Liver (tissue), 9 donors: ENCODE results near the gene TAF11L4. TPM values are rescaled to one million over a fixed set of nuclear protein-coding genes. Genes with fewer than 3 reads are reported as not detected.
"Not testable (repeated sequence)": the region's sequence is repeated elsewhere in the genome, so short reads cannot be mapped to it uniquely, and the experiment has no call there.

Source experiments
- DNase-seq: peaks from one replicate; pipeline ENCODE4 v3.0.0-alpha.2; 2017; ENCODE audit warnings: low spot score
- H3K27ac ChIP-seq, 2 donors: one replicate each; pipeline ENCODE4 v1.7.0; 2013; ENCODE audit warnings: inconsistent platforms in 2 of 2, low read length in 2 of 2, control low read depth in 1 of 2, low read depth in 1 of 2, mild to moderate bottlenecking in 1 of 2
- H3K27me3 ChIP-seq, 4 donors: one replicate each; pipeline versions ENCODE4 v1.6.1 to v1.7.0; 2013; ENCODE audit warnings: low read length in 3 of 4, inconsistent platforms in 1 of 4, mild to moderate bottlenecking in 1 of 4, moderate library complexity in 1 of 4; ENCODE audit not compliant: control insufficient read depth in 4 of 4, insufficient read depth in 4 of 4
- H3K36me3 ChIP-seq, 4 donors: one replicate each; pipeline versions ENCODE4 v1.6.1 to v1.7.0; 2013; ENCODE audit warnings: low read length in 3 of 4, mild to moderate bottlenecking in 3 of 4, low read depth in 1 of 4, moderate library complexity in 1 of 4; ENCODE audit not compliant: control insufficient read depth in 4 of 4, insufficient read depth in 3 of 4
- H3K4me1 ChIP-seq, 4 donors: one replicate each; pipeline versions ENCODE4 v1.6.1 to v1.7.0; 2013; ENCODE audit warnings: low read length in 3 of 4, mild to moderate bottlenecking in 3 of 4, moderate library complexity in 1 of 4; ENCODE audit not compliant: control insufficient read depth in 4 of 4, insufficient read depth in 4 of 4
- H3K4me3 ChIP-seq, 3 donors: one replicate each; pipeline versions ENCODE4 v1.6.1 to v1.7.0; 2013; ENCODE audit warnings: low read length in 3 of 3, control low read depth in 1 of 3, low read depth in 1 of 3, mild to moderate bottlenecking in 1 of 3
- H3K9ac ChIP-seq, 2 donors: one replicate each; pipeline ENCODE4 v1.7.0; 2013; ENCODE audit warnings: low read length in 2 of 2, mild to moderate bottlenecking in 2 of 2, moderate library complexity in 2 of 2, control low read depth in 1 of 2, low read depth in 1 of 2
- H3K9me3 ChIP-seq, 4 donors: one replicate each; pipeline versions ENCODE4 v1.6.1 to v1.7.0; 2013; ENCODE audit warnings: low read length in 3 of 4; ENCODE audit not compliant: control insufficient read depth in 4 of 4
- EGR1 ChIP-seq, 2 donors: IDR thresholded peaks; 2 replicates each; pipeline ENCODE4 v1.6.1; 2016 to 2018; ENCODE audit warnings: antibody characterized with exemption in 2 of 2, low read depth in 2 of 2
- FOXA1 ChIP-seq: IDR thresholded peaks from 2 replicates; pipeline ENCODE4 v1.6.1; 2016; ENCODE audit warnings: antibody characterized with exemption
- FOXA2 ChIP-seq: IDR thresholded peaks from 2 replicates; pipeline ENCODE4 v1.6.1; 2016; ENCODE audit warnings: antibody characterized with exemption
- GABPA ChIP-seq, 2 donors: IDR thresholded peaks in 1 of 2; conservative IDR thresholded peaks in 1 of 2; 2 replicates each; pipeline ENCODE4 v1.6.1; 2016; ENCODE audit warnings: antibody characterized with exemption in 2 of 2, mild to moderate bottlenecking in 1 of 2, moderate library complexity in 1 of 2
- HNF4A ChIP-seq, 2 donors: conservative IDR thresholded peaks; 2 replicates each; pipeline ENCODE4 v1.6.1; 2016; ENCODE audit warnings: antibody characterized with exemption in 2 of 2, mild to moderate bottlenecking in 2 of 2
- HNF4G ChIP-seq: IDR thresholded peaks from 2 replicates; pipeline ENCODE4 v1.6.1; 2016; ENCODE audit warnings: antibody characterized with exemption
- JUND ChIP-seq, 2 donors: IDR thresholded peaks; 2 replicates each; pipeline ENCODE4 v1.6.1; 2016; ENCODE audit warnings: antibody characterized with exemption in 2 of 2
- NR2F2 ChIP-seq: IDR thresholded peaks from 2 replicates; pipeline ENCODE4 v1.6.1; 2016; ENCODE audit warnings: antibody characterized with exemption
- RAD21 ChIP-seq, 2 donors: IDR thresholded peaks; 2 replicates each; pipeline ENCODE4 v1.6.1; 2016; ENCODE audit warnings: antibody characterized with exemption in 2 of 2, mild to moderate bottlenecking in 2 of 2
- RXRA ChIP-seq, 2 donors: IDR thresholded peaks; 2 replicates each; pipeline ENCODE4 v1.6.1; 2017 to 2018; ENCODE audit warnings: antibody characterized with exemption in 2 of 2, mild to moderate bottlenecking in 1 of 2
- SP1 ChIP-seq: IDR thresholded peaks from 2 replicates; pipeline ENCODE4 v1.6.1; 2018; ENCODE audit warnings: antibody characterized with exemption, mild to moderate bottlenecking
- TAF1 ChIP-seq: conservative IDR thresholded peaks from 2 replicates; pipeline ENCODE4 v1.6.1; 2016; ENCODE audit warnings: antibody characterized with exemption, mild to moderate bottlenecking
- YY1 ChIP-seq: IDR thresholded peaks from 2 replicates; pipeline ENCODE4 v1.6.1; 2016; ENCODE audit warnings: antibody characterized with exemption, mild to moderate bottlenecking
- WGBS: extraction: QIAGEN DNeasy Blood & Tissue Kit; methylation state at CpG from one replicate; pipeline ENCODE4 v1.1.7; 2013; 5-methylcytosine and 5-hydroxymethylcytosine counted together
- polyA plus RNA-seq, 2 donors: library from polyadenylated mRNA; stranded (reverse) in 1 of 2; unstranded in 1 of 2; fragments of 200-250 nt in 1 of 2; fragments of >200 nt in 1 of 2; fragmentation: Nextera tagmentation in 1 of 2; extraction: Ambion mirVana in 1 of 2; gene quantifications; one replicate each; pipeline versions ENCODE4 v1.2.1 to v1.2.3, GENCODE V29; 2013 to 2015
- total RNA-seq, 2 donors: library from RNA; depleted of rRNA; stranded (reverse); fragments of >200 nt; gene quantifications; one replicate each; pipeline ENCODE4 v1.2.3, GENCODE V29; 2014
- TF ChIP-seq, protein P1 (sequence below): IDR thresholded peaks from 2 replicates; pipeline ENCODE4 v1.6.1; 2016; ENCODE audit warnings: antibody characterized with exemption, mild to moderate bottlenecking
- TF ChIP-seq, protein P2 (sequence below): fragments of 150-350 bp; IDR thresholded peaks from 2 replicates; pipeline ENCODE4 v1.5.1; 2017; ENCODE audit warnings: improper control_type of control experiment, low read depth, low read length; ENCODE audit not compliant: missing input control
- TF ChIP-seq, protein P3 (sequence below): IDR thresholded peaks from 2 replicates; pipeline ENCODE4 v1.6.1; 2016; ENCODE audit warnings: antibody characterized with exemption
- TF ChIP-seq, protein P4 (sequence below): IDR thresholded peaks from 2 replicates; pipeline ENCODE4 v1.6.1; 2016; ENCODE audit warnings: antibody characterized with exemption
- donor health status: healthy.
- donor health status: healthy.
- donor health status: healthy.
- donor health status: healthy.
- donor health status: healthy.

TAF11L4 gene
- total and polyA plus RNA-seq, 4 donors: not detected

DNA sequence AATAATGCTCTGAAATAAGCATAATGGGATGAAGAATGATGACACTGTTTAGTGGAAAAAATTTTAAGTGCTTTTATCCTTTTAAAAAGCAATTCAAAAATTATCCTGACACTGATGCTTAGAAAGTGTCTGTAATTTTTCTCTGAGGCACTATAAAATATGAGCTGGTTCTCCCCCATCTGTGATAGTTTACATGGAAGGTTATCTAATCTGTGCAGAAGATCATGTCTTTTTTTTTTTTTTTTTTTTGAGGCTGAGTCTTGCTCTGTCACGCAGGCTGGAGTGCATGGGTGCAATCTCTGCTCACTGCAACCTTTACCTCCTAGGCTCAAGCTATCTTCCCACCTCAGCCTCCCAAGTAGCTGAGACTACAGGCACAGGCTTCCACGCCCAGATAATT, 38.8 kb upstream of the TAF11L4 start:
- Histone ChIP-seq H3K36me3 (no peaks in the 10 kb centered on the region), H3K4me1 (no peaks in the 10 kb centered on the region), H3K27me3 (no peaks in the 10 kb centered on the region), H3K4me3 (no peak overlapping the region), H3K9ac (no peak overlapping the region), H3K9me3 (no peaks in the 10 kb centered on the region), H3K27ac (no peak overlapping the region)
- no peak for DNase-seq
- WGBS: 49% methylated on average over 2 of the region's 2 CpGs
- TF ChIP-seq, protein P1, sequence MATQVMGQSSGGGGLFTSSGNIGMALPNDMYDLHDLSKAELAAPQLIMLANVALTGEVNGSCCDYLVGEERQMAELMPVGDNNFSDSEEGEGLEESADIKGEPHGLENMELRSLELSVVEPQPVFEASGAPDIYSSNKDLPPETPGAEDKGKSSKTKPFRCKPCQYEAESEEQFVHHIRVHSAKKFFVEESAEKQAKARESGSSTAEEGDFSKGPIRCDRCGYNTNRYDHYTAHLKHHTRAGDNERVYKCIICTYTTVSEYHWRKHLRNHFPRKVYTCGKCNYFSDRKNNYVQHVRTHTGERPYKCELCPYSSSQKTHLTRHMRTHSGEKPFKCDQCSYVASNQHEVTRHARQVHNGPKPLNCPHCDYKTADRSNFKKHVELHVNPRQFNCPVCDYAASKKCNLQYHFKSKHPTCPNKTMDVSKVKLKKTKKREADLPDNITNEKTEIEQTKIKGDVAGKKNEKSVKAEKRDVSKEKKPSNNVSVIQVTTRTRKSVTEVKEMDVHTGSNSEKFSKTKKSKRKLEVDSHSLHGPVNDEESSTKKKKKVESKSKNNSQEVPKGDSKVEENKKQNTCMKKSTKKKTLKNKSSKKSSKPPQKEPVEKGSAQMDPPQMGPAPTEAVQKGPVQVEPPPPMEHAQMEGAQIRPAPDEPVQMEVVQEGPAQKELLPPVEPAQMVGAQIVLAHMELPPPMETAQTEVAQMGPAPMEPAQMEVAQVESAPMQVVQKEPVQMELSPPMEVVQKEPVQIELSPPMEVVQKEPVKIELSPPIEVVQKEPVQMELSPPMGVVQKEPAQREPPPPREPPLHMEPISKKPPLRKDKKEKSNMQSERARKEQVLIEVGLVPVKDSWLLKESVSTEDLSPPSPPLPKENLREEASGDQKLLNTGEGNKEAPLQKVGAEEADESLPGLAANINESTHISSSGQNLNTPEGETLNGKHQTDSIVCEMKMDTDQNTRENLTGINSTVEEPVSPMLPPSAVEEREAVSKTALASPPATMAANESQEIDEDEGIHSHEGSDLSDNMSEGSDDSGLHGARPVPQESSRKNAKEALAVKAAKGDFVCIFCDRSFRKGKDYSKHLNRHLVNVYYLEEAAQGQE: no peak
- TF ChIP-seq, protein P2, sequence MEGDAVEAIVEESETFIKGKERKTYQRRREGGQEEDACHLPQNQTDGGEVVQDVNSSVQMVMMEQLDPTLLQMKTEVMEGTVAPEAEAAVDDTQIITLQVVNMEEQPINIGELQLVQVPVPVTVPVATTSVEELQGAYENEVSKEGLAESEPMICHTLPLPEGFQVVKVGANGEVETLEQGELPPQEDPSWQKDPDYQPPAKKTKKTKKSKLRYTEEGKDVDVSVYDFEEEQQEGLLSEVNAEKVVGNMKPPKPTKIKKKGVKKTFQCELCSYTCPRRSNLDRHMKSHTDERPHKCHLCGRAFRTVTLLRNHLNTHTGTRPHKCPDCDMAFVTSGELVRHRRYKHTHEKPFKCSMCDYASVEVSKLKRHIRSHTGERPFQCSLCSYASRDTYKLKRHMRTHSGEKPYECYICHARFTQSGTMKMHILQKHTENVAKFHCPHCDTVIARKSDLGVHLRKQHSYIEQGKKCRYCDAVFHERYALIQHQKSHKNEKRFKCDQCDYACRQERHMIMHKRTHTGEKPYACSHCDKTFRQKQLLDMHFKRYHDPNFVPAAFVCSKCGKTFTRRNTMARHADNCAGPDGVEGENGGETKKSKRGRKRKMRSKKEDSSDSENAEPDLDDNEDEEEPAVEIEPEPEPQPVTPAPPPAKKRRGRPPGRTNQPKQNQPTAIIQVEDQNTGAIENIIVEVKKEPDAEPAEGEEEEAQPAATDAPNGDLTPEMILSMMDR: no peak
- no peak for TF ChIP-seq TAF1
- no peak for TF ChIP-seq FOXA2
- no peak for TF ChIP-seq GABPA (IDR thresholded peaks at IDR 0.05 in 1 of 2, conservative IDR thresholded peaks at IDR 0.05 in 1 of 2)
- no peak for TF ChIP-seq YY1
- TF ChIP-seq RXRA (IDR thresholded peaks at IDR 0.05): no peak
- no peak for TF ChIP-seq HNF4G
- TF ChIP-seq RAD21 (IDR thresholded peaks at IDR 0.05): no peak
- TF ChIP-seq EGR1 (IDR thresholded peaks at IDR 0.05; ENCODE audit: low read depth in 2 of 2): no peak
- no peak for TF ChIP-seq JUND (IDR thresholded peaks at IDR 0.05)
- no peak for TF ChIP-seq HNF4A (conservative IDR thresholded peaks at IDR 0.05)
- no peak for TF ChIP-seq NR2F2
- TF ChIP-seq, protein P3, sequence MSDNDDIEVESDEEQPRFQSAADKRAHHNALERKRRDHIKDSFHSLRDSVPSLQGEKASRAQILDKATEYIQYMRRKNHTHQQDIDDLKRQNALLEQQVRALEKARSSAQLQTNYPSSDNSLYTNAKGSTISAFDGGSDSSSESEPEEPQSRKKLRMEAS: no peak
- TF ChIP-seq SP1: no peak
- TF ChIP-seq, protein P4, sequence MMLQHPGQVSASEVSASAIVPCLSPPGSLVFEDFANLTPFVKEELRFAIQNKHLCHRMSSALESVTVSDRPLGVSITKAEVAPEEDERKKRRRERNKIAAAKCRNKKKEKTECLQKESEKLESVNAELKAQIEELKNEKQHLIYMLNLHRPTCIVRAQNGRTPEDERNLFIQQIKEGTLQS: no peak
- TF ChIP-seq FOXA1: no peak

DNA sequence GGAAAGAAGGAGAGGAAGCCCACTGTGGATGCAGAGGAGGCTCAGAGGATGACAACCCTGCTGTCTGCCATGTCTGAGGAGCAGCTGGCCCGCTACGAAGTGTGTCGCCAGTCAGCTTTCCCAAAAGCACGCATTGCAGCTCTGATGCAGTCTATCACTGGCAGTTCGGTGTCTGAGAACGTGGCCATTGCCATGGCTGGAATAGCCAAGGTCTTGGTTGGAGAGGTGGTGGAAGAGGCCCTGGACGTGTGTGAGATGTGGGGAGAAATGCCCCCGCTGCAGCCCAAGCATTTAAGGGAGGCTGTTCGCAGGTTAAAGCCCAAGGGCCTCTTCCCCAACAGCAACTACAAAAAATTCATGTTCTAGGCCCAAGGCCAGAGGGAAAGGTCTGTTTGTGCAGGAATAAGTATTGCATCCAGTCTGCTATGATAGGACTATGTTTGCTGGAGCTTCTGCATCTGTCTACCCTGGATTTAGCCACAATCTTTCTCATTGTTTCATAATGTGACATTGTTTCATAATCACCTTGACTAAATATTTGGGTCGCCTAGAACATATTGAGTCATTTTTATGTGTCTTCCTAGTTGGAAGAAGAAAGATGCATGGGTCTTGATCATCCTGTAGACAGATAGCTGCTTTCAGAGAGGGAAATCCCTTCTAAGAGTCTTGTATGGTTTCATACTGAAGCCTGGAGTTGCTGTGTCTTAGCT, 35.0 kb upstream of the TAF11L4 start:
- not testable (repeated sequence) for H3K4me1 ChIP-seq, H3K27me3 ChIP-seq, H3K36me3 ChIP-seq, H3K27ac ChIP-seq, H3K9ac ChIP-seq, H3K4me3 ChIP-seq, H3K9me3 ChIP-seq, DNase-seq
- 86% methylated on average over 10 of the region's 10 CpGs for WGBS
